Amniotic stem cell (primary cell): ENCODE results near the gene SORBS2.

ENCODE experiments used
- DNase-seq: peaks from one replicate; lab custom pipeline; 2025; lab: John Stamatoyannopoulos, UW

The SORBS2 gene

GRCh38 chr4:185805262-185805802 is 6.7 kb downstream of the SORBS2 start:
- DNase-seq: no peak

- no peak for DNase-seq
Observed at GRCh38 chr4:185803022-185803421, 9.0 kb downstream of the SORBS2 start.

DNA sequence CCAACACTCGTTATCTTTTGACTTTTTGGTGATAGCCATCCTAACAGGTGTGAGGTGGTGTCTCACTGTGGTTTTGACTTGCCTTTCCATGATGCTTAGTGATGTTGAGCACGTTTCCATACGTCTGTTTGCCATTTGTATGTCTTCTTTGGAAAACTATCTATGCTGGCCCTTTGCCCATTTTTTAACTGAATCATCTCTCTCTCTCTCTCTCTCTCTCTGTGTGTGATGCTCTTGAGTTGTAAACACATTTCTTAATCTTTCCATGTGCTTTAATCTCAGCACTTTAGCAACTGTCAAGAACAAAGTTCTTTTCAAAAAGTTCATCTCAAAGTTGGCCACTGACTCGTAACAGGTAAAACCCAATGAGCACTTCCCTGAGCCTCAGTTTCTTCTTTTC is 10.5 kb downstream of the SORBS2 start:
- DNase-seq: no peak

- DNase-seq: no peak
Observed at GRCh38 chr4:185800266-185800945, 11.6 kb downstream of the SORBS2 start.

DNA sequence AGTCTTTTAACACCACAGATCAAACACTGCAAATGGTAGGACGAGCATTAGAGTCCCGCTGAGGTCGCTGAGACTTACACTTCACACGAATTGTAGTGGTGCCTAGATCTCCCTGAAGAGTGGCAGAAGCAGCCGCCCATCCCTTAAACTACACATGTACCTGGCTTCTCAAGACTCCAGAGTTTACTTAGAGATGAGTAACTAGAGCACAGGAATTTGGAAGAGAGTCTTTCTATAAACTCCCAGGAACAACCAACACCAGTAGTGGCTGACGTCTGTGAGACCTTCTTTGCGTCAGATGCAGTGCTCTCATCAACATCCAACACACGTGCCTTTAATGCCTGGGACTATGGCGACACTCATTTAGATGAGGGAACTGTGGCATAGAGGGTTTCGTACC is 12.6 kb downstream of the SORBS2 start:
- no peak for DNase-seq

- no peak for DNase-seq
Observed at GRCh38 chr4:185797596-185798338, 14.2 kb downstream of the SORBS2 start.

DNA sequence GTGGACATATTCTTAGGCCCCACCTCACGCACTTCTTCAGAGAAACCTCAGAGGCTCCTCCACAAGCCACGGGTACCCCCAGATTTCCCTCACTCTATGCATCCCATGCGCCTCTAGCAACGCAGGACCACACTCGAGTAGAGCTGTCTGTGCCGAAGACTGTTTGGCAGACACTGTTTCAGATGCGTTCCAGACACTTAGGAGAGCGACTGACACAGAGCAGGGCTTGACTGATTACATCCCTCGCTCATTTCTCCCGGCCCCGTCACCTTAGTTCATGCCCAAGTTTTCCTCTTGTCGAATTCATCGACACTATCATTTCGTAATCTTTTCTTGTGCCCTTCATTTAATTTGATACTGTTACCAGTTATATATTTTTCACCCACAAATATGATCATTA is 15.0 kb downstream of the SORBS2 start:
- DNase-seq: no peak

DNA sequence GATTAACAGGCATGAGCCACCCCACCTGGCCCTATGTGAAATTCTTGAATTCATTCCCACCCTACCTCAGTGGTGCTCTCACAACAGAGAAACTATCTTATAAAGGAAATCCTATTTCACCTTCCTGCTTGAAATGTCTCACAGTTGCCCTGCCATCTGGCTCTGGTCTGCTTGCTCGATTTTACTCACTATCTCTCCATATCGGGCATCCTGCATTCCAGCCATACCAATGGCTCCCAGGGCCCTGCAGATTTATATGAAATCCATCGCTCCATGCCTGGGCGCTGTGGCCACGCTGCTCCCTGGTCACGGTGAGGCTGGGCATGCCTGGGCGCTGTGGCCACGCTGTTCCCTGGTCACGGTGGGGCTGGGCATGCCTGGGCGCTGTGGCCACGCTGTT is 15.8 kb downstream of the SORBS2 start:
- no peak for DNase-seq

GRCh38 chr4:185794637-185795036 is 17.4 kb downstream of the SORBS2 start:
- DNase-seq: no peak

GRCh38 chr4:185793716-185794115 is 18.3 kb downstream of the SORBS2 start:
- no peak for DNase-seq

- no peak for DNase-seq
Observed at GRCh38 chr4:185793116-185793485, 18.9 kb downstream of the SORBS2 start.

- peak; percentile 80 for DNase-seq
Observed at GRCh38 chr4:185792384-185793115, 19.4 kb downstream of the SORBS2 start.

DNA sequence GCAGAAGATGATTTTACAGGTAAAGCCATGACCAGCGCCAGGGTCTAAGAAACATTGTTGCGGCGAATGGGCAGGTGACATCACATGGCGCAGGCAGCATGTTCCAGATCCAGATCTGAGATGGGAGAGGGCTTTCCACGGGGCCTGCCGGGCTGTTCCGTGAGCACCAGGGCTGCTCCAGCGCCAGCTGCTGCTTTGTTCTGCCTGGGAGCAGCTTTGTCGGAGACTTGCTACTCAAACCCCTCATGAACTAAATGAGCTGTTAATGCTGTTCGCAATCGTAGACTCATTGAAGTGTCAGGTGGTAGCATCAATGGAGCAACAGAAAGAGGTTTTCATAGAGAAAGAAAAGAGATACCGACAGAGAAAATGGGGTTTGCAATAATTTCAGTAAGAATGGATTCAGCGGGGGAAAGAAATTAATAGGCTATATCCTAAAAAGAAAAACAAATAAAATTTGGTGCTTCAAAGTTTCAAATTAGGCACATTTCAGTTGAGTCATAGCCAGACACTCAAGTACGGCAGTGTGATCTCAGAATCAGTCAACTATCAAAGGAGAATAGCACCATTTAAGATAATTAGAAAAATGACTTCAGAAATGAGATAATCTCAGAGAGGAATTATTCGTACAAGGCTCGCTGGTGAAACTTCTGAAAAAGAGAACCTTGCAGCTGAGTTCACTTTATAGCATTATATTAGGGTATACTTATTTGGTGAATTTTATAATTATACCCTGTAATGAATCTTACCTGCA is 23.9 kb downstream of the SORBS2 start:
- no peak for DNase-seq

DNA sequence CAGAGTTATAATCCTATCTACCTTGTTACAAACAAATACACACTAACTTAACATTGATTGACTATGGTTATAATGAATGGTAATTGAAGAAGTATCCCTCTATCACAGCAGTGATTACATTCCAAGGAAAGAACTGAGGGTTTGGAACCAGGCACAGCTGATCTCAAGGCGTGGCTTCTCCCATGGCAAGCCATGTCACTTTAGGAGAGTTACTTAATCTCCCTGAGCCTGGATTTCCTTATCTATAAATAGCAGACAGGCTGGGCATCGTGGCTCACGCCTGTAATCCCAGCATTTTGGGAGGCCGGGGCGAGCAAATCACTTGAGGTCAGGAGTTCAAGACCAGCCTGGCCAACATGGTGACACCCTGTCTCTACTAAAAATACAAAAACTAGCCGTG is 25.6 kb downstream of the SORBS2 start:
- DNase-seq: no peak

DNA sequence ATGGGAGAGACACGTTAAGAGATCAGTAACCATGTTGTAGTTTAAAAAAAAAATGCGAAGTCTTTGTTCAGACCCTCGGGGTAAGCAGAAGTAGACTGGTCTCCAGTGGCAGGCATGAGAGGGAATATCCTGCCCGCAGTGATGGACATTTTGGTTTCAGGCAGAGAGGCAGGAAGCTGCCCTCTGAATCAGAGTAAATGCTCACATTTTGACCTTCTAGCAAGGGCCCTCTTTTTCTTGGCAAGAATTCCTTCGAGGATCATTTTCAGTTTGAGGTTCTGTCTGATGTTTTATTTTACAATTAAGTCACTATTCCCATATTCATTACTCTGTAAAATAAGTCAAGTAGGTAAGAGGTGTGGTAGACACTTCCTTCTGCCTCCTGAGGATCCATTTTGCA is 28.4 kb downstream of the SORBS2 start:
- DNase-seq: no peak

GRCh38 chr4:185782523-185782922 is 29.5 kb downstream of the SORBS2 start:
- no peak for DNase-seq

DNA sequence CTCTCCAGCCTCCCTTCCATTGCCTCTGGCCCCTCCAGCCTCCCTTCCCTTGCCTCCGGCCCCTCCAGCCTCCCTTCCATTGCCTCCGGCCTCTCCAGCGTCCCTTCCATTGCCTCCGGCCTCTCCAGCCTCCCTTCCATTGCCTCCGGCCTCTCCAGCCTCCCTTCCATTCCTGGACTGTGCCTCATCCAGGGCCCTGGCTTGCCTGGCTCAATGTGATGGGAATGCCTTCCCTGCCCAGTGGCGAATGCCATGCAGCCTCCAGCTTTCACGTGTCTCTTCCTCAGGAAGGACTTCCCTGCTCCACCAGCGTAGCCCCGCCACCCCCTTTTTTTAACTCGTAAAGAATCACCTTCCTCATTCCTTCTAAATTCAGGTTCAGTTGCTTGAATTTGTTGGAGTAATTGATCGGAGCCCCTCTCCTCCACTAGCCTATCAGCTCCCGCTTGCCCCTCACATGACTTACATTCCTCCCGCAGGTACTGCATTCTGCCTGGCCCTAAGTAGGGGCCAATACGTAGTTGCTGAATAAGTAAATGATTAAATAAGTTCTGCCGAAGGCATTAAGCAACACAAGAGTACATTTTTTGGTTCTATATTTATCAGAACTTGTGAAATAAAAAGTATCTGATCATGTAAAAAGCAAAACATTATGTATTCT is 30.3 kb downstream of the SORBS2 start:
- no peak for DNase-seq

DNA sequence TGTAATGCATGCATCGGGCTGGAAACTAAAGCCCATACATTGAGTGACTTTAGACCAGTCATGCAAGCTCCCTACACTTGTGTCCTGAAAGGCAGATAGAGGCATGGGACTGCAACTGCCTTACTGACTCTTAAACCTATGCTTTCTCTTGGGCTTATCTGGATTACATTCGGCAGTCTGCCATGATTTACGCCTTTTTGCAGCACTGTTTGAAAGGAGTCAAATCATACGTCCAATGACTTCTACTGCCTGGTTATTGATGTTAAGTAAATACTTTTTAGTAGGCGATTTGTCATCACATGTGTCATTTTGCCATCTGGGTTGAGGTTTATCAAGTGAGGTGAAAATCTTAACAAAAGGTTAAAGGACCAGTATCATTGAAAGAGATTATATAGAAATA is 31.5 kb downstream of the SORBS2 start:
- no peak for DNase-seq

DNA sequence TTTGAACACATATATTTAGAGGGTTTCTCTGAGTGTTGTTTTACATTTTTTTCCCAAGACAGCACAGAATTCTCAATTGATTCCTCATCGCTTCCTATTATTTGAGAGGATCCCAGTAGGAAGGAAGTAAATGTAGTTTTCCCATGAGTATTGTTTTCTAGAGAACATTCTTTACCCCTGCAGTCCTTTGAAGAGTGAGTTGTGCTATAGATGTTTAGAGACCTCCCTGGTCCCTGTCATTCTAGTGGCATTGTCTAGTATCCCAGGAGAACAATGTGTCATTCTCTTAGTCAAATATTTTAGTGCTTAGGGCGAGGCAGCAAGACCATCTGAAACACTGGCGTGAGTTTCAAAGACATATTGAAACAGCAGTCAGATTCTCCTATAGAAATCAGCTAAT is 32.5 kb downstream of the SORBS2 start:
- DNase-seq: no peak

DNA sequence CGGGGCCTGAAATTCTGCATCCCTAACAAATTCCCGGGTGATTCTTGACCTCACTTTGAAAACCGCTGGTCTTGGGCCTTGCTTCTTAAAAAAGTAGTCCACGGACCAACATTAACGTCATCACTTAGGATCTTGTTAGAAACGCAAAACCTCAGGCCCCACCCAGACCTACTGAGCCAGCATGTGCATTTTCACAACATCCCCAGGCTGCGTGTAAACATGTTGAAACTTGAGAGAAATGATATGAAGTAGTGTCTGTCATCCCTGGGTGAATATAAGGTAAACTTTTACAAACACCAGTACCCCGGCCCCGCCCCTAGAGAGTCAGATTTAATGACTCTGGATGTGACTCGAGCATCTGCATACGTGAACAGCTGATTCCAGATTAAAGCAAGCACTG is 33.7 kb downstream of the SORBS2 start:
- DNase-seq: no peak

- no peak for DNase-seq
Observed at GRCh38 chr4:185775792-185776555, 36.0 kb downstream of the SORBS2 start.
